WTC11 (cell line): ENCODE measurements around the gene SLIT1.

Source experiments
- CREM ChIP-seq: sonication (generic); formaldehyde crosslinking; IDR thresholded peaks from 2 replicates; pipeline ENCODE4 v1.8.1; 2022; ENCODE audit warnings: mild to moderate bottlenecking, missing genetic modification reagents, moderate library complexity
- CTCF ChIP-seq: fragments of 200-600 bp; IDR thresholded peaks from 2 replicates; pipeline ENCODE4 v1.8.0; 2022; ENCODE audit warnings: antibody characterized with exemption
- JUN ChIP-seq: sonication (generic); formaldehyde crosslinking; IDR thresholded peaks from 2 replicates; pipeline ENCODE4 v1.8.0; 2023; ENCODE audit warnings: mild to moderate bottlenecking, missing genetic modification reagents
- NFE2L1 ChIP-seq: sonication (generic); formaldehyde crosslinking; IDR thresholded peaks from 2 replicates; pipeline ENCODE4 v1.8.1; 2023; ENCODE audit warnings: missing genetic modification reagents
- PRDM15 ChIP-seq: sonication (generic); formaldehyde crosslinking; IDR thresholded peaks from 2 replicates; pipeline ENCODE4 v1.8.0; 2022; ENCODE audit warnings: missing genetic modification reagents

GRCh38 chr10:97066877-97067555 is 118.7 kb downstream of the SLIT1 start:
- TF ChIP-seq JUN (CRISPR knock-in tag) = no peak
- TF ChIP-seq PRDM15 (CRISPR knock-in tag) = no peak
- TF ChIP-seq CTCF = no peak
- TF ChIP-seq CREM (CRISPR knock-in tag) = no peak
- no peak for TF ChIP-seq NFE2L1
